Measurements from ENCODE around the gene RSRP1.
A peak's percentile ranks its signal among the peaks of the same experiment; 100 is the strongest.
"Not testable (repeated sequence)": the region's sequence is repeated elsewhere in the genome, so short reads cannot be mapped to it uniquely, and the experiment has no call there.

Gene RSRP1, protein sequence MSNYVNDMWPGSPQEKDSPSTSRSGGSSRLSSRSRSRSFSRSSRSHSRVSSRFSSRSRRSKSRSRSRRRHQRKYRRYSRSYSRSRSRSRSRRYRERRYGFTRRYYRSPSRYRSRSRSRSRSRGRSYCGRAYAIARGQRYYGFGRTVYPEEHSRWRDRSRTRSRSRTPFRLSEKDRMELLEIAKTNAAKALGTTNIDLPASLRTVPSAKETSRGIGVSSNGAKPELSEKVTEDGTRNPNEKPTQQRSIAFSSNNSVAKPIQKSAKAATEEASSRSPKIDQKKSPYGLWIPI

DNA sequence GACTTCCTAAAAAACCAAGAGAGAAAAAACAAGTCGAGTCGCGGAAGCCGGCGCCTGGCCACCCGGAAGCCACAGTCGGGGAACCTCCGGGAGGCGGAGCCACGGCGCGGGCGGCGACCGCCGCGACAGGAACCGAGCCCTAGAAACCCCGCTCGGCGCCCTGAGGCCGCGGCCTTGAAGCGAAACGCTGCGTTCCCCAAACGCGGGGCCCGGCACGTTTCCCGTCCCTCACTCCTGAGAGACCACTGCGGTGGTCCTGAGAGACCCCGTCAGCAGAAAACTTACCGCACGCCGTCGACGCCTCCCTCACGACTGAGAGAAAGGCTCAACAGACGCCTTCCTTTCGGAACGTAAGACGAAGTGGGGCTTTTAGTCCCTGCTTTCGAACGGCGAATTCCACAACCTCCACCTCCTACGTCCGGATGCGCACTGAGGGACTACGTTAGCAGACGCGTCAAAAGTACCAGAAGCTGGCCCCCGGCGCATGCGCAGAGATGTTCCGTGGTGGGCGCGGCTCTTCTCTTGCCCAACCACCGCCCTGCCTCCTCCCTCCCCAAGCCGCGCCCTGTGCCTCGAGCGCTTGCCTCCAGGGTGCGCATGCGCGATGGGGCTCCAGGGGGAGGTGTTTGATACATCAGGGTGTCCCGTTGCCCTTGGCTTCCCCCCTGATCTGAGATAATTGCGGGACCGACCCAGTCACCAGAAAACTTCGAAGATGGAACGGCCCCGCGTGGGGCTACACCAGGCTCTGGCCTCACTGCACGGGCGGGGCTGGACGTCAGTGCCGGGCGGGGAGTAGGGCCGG, at the start of gene RSRP1:
RSRP1 (minus strand) TSS at position 431 of the 805 bp plus-strand sequence. CDS start 491 bp downstream, outside the sequence.
- ChIA-PET POLR2A (interaction anchor here (0.5 to 2.4 kb wide), 15 partner anchors 8 to 352 kb away, joined by 3 to 45 read pairs (median 3); partner anchors contain the start of gene SYF2), CTCF (no interaction called here)
- TF ChIP-seq FOXM1 (IDR thresholded peaks at IDR 0.05; ENCODE audit: borderline replicate concordance): no peak
- no peak for TF ChIP-seq HDGF (IDR thresholded peaks at IDR 0.05; ENCODE audit: borderline replicate concordance)
- TF ChIP-seq, protein P1, sequence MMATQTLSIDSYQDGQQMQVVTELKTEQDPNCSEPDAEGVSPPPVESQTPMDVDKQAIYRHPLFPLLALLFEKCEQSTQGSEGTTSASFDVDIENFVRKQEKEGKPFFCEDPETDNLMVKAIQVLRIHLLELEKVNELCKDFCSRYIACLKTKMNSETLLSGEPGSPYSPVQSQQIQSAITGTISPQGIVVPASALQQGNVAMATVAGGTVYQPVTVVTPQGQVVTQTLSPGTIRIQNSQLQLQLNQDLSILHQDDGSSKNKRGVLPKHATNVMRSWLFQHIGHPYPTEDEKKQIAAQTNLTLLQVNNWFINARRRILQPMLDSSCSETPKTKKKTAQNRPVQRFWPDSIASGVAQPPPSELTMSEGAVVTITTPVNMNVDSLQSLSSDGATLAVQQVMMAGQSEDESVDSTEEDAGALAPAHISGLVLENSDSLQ (IDR thresholded peaks at IDR 0.05): no peak
- no peak for TF ChIP-seq BHLHE40 (IDR thresholded peaks at IDR 0.05; ENCODE audit: borderline replicate concordance)
- TF ChIP-seq L3MBTL2 (conservative IDR thresholded peaks at IDR 0.05): peak; percentile 57
- peak; percentile 90 for TF ChIP-seq ELF4 (IDR thresholded peaks at IDR 0.05)
- TF ChIP-seq TARDBP (IDR thresholded peaks at IDR 0.05): no peak
- DNase-seq (ENCODE audit: extremely low spot score): peak; percentile 99

DNA sequence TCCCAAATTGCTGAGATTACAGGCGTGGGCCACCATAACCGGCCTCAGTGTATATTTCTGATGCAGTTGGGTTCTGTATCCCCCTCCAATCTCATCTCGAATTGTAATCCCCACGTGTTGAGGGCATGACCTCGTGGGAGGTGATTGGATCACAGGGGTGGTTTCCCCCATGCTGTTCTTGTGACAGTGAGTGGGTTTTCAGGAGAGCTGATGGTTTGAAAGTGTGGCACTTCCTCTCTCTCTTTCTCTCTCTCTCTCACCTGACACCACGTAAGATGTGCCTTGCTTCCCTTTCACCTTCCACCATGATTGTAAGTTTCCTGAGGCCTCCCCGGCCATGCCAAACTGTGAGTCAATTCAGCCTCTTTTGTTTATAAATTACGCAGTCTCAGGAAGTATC, 49.2 kb upstream of the RSRP1 start:
- POLR2A ChIA-PET; CTCF ChIA-PET; DNase-seq (ENCODE audit: extremely low spot score): not testable (repeated sequence)

DNA sequence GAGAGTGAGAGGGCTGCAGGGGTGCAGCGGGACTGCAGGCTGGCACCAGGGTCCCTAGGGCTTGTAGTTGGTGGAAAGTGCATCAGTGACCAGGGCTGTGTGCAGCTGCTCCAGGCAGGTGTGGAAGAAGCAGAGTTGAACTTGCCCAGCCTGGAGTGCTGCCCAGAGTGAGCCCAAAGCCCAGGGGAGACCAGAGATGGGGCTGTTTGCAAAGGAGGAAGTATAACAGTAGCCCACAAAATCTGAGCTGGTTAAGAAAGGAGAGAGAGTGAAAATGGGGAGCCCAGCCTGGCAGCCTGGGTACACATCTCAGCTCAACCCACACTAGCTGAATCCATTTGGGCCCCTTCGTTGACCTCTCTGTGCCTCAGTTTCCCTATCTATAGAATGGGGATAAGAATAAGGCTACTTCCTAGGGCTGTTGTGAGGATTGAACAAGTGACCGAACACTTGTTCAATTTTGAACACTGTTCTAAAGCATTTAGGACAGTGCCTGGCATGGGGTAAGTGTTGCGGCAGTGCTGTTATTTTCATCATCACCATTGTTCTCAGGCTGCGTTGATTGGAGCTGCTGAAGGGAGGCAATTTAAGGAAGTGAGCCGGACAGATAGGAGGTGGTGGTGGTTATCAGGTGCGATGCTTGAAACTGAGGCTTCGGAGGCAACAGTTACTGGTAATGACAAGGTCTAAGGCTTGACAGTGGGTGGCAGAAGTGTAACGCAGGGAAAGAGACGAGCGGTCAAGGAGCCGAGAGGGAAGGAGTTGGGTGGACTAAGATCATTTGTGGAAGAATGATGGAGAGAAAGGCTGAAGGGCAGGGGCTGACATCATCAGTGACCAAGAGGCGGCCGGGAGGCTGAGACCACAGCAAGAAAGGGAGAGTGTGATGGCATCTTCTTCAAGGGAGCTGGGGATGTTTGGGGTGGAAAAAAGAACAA, 47.9 kb upstream of the RSRP1 start:
- DNase-seq (ENCODE audit: extremely low spot score); CTCF ChIA-PET; POLR2A ChIA-PET: not testable (repeated sequence)

DNA sequence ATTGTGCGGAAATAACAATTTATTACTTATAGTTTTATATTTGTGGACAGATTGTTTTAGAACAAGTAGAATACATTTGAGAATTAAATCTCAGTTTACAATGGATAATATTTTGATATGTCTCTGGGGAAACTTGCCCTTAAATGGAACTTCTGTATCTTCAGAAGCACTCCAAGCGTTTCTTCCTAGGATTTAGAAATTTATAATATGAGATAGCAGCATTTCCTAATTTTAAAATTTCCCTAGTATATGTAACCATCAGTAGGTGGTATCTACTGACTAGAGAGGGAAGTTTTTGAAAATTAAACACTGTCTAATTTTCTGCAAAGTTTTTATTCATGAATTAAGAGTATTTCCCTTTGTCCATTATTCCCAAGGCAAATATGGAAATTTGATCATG, 46.2 kb upstream of the RSRP1 start:
- DNase-seq (ENCODE audit: extremely low spot score); POLR2A ChIA-PET; CTCF ChIA-PET: not testable (repeated sequence)

DNA sequence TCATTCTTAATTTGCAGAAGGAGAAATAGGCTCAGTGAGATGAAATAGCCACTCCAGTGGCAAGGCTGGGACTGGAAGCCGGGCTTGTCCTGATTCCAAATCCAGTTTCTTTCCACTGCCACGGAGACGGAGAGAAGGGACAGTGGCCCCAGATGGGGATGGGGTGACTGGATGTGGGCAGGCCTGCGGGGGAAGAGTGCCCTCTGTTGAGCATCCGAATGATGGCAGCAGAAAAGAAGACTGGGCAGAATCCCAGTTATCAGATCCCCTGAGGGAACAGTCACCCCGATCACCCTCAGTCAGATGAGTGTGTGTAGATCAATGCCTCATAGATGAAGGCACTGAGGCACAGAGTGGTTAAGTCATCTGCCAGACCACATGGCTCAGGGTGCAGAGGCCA, 42.8 kb upstream of the RSRP1 start:
- DNase-seq (ENCODE audit: extremely low spot score); CTCF ChIA-PET; POLR2A ChIA-PET: not testable (repeated sequence)

DNA sequence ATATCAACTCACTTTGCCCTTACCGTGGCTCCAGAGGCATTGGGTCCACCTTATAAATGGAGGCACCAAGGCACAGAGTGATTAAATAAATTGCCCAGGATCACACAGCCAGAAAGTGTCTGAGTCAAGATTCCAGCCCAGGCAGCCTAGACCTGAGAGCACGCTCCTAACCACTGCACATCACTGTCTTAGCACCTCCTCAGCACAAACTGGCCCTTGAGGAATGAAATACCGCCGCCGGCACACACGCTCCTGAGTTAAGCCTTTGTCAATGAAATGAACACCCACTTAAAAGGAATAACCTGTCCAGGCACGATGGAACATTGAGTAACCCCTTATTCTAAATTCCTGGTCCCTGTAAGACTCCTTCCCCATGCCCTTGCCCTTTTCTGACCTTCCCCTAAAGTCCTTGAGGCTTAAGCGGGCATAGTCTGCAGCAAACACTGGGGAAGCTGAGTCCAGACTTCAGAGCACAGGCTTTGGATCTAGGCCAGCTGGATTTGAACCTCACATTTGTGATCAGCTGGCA, 41.4 kb upstream of the RSRP1 start:
- CTCF ChIA-PET; POLR2A ChIA-PET; DNase-seq (ENCODE audit: extremely low spot score): not testable (repeated sequence)

DNA sequence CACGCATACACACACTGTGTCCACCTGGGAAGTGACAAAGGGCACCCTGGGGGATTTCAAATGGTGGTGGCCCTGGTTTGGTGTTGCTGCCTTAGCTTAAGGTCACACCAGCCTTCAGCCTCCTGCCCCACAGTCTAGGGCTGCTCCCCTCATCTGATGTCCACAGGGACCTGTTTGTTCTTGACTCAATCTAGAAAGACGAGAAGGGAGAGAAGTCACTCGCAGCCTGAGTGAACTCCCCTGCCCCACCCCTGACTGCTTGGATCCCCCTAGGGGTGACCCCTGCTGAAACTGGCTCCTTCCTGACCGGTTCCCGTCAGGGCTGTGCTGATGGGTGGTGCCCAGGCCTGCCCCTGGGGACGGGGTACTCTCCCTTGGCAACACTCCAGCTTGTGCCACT, 39.9 kb upstream of the RSRP1 start:
- CTCF ChIA-PET; DNase-seq (ENCODE audit: extremely low spot score); POLR2A ChIA-PET: not testable (repeated sequence)

DNA sequence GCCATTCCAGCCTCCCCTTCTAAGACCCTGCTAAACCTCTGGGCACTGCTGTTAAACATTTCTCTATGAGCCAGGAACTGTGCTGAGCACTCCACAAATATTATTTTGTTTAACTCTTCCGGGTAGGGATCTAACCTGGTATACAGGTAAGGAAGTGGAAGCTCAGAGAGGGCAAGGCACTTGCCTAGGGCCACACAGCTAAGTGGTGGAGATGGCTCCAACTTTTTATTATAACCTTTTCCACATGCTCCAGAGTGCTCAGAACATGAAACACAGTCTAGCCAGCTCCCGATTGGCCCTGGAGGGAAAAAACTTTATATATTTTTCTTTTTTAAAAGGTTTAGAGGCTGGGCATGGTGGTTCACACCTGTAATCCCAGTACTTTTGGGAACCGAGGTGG, 38.6 kb upstream of the RSRP1 start:
- CTCF ChIA-PET; DNase-seq (ENCODE audit: extremely low spot score); POLR2A ChIA-PET: not testable (repeated sequence)

DNA sequence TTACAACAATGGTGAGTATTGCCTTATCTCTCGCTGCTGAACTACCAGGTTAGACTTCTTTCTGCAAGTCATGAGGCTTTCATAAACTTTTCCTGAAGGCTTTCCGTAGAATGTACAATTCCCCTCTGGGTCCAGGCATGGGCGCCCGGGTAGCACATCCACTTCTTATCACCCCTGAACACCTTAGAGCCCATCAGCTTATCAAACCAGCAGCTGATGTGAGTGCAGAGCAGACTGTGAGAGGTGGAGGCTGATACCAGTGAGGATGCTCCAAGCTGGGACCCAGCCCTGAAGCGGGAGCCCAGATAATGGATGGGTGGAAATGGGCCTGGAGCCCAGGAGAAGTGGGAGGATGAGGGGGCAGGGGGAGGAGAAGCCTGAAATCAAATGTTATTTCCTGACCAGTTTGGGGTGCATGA, 32.4 kb upstream of the RSRP1 start:
- CTCF ChIA-PET; POLR2A ChIA-PET; DNase-seq (ENCODE audit: extremely low spot score): not testable (repeated sequence)

DNA sequence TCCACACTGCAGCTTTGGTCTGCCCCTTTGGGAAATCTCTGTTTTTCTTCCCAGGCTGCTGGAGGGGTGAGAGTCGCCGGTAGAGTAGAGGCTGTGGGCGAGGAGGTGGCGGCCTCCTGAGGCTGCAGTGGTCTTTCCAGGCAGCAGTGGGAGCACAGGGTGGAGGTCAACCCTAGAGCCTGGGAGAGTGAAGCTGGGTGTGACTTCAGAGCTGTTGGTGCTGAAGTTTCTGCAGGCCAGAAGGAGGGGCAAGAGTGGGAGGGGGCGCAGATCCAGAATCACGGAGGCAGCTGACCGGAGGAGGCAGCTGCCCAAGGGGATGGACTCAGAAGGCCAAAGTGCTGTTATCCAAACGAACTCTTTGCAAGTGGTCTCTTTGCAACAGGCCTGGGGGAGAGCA, 31.5 kb upstream of the RSRP1 start:
- POLR2A ChIA-PET, CTCF ChIA-PET: not testable (repeated sequence)

DNA sequence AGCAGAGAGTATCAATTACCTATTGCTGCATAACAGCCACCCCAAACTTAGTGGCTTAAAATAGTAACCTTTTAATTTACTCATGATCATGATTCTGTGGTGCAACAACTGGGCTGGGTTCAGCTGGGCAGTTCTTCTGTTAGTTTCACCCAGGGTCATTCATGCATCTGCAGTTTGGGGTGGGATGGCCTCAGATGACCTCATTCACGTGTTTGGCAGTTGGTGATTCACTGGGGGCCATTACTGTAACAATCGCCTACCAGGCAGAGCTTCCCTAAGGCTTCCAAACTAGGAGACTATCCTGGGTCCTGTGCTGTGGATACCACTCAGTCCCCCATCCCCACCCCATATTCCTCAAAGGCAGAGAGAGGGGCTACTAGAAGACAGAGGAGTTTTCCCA, 31.1 kb upstream of the RSRP1 start:
- DNase-seq (ENCODE audit: extremely low spot score); CTCF ChIA-PET; POLR2A ChIA-PET: not testable (repeated sequence)

More for the DNA sequence above, 31.5 kb upstream of the RSRP1 start:
- DNase-seq (ENCODE audit: extremely low spot score): not testable (repeated sequence)

DNA sequence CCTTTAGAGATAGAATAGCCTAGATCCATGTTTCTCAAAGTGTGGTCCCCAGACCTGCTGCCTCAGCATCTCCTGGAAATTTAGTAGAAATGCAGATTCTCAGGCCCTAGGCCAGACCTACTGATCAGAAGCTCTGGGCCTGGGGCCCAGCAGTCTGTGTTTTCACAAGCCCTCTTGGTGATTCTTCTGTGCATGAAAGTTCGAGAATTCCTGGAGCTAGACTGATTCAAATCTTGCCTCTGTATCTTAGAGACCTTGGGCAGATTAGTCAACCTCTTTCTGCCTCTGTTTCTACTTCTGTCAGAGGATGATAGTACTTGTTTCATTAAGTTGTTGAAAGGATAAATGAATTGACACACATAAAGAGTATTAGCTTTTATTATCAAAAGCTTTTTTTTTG, 30.0 kb upstream of the RSRP1 start:
- POLR2A ChIA-PET; CTCF ChIA-PET; DNase-seq (ENCODE audit: extremely low spot score): not testable (repeated sequence)

DNA sequence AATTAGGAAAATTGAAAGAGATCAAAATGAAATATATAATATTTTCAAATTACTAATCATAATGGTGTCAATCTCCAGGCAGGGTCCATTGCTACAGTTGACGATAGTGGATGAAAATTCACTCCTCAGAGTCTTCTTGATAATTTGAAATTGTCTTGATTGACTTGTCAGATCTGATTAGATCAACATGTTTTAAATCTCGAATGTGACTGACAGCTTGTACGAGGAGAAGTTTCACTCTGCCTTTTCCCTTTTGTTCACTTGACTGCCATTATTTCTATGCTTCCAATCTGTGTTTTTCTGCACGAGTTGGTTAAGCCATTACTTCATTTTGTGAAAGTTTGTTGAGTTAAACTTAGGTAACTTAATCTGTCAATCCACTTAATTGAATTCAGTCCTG, 28.4 kb upstream of the RSRP1 start:
- CTCF ChIA-PET: not testable (repeated sequence)

DNA sequence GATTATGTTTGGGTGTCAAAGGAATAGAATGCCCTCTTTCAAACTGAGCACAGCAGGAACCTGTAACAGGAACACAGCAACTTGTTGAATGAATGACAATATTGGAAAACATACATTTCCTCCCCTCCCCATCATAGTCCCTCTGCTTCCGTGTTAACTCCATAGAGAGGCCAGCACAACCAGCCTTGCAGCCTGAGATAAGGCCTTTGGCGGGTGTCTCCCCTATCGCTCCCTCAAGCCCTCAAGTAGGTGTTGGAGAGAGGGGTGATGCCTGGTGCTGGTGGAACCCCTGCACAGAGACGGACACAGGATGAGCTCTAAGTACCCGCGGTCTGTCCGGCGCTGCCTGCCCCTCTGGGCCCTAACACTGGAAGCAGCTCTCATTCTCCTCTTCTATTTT, 25.0 kb upstream of the RSRP1 start, which contains the start of gene RHD:
RHD (plus strand) TSS at position 272 of the 400 bp plus-strand sequence; CDS start at position 311, 39 bp downstream.
- CTCF ChIA-PET; POLR2A ChIA-PET; DNase-seq (ENCODE audit: extremely low spot score): not testable (repeated sequence)

More for the DNA sequence above, 28.4 kb upstream of the RSRP1 start:
- DNase-seq (ENCODE audit: extremely low spot score); POLR2A ChIA-PET: not testable (repeated sequence)

DNA sequence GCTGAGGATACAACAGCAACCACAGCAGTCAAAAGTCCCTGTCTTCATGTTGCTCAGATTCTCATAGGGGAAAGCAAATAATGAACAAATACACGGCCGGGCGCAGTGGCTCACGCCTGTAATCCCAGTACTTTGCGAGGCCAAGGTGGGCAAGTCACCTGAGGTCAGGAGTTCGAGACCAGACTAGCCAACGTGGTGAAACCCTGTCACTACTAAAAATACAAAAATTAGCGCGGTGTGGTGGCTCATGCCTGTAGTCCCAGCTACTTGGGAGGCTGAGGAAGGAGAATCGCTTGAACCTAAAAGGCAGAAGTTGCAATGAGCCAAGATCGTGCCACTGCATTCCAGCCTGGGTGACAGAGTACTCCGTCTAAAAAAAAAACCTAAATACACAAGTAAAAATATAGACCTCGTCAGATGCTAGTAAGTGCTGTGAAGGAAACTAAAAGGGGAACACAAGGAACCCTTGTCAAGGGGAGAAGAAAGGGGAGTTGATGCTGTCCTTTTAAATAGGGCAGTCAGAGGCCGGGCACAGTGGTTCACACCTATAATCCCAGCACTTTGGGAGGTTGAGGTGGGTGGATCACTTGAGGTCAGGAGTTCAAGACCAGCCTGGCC, 21.0 kb upstream of the RSRP1 start:
- CTCF ChIA-PET; DNase-seq (ENCODE audit: extremely low spot score); POLR2A ChIA-PET: not testable (repeated sequence)
